ENCODE data around the gene OR2A42. TPM values are rescaled to one million over a fixed set of nuclear protein-coding genes. Genes with fewer than 3 reads are reported as not detected.
A peak's percentile ranks its signal among the peaks of the same experiment; 100 is the strongest.
"Not testable (repeated sequence)": the region's sequence is repeated elsewhere in the genome, so short reads cannot be mapped to it uniquely, and the experiment has no call there.

Gene OR2A42
- total RNA-seq, 1 experiment from 2014 or later: 0.40 TPM

DNA sequence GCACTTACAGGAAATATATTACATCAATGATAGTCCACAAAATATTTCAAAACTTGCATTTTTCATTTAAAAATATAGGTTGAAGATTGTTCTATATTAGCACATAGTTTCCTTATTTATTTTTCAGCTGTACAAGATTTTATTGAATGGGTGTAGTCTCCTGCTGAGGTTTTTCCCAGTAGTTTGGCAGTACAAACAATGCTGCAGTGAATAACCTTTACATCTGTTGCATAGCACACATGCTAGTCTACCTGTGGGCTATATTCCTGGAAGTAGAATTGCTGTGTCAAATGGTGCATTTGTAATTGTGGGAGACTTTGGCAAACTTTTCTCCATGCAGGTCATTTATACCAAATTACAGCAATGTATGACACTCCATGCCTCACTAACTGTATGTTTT is 18.9 kb downstream of the OR2A42 start:
- peak; percentile 75 for ATAC-seq
- CTCF ChIA-PET; H3K9me3 ChIP-seq (ENCODE audit: low read length); H3K27me3 ChIP-seq (ENCODE audit: low read length); H3K4me3 ChIP-seq (ENCODE audit: low read length); H4K20me1 ChIP-seq (ENCODE audit: low read length); H3K27ac ChIP-seq (ENCODE audit: low read length); H3F3A ChIP-seq (ENCODE audit: low read length, unreplicated experiment); intact Hi-C loops (cut with micrococcal nuclease); DNase-seq; H2AFZ ChIP-seq (ENCODE audit: low read length); H3K79me2 ChIP-seq (ENCODE audit: low read length); H3K4me2 ChIP-seq (ENCODE audit: low read length); H3K9ac ChIP-seq (ENCODE audit: low read length); BruUV-seq (replicated peaks); H3K36me3 ChIP-seq (ENCODE audit: low read depth, low read length); H3K9me2 ChIP-seq (replicated peaks; ENCODE audit: low read length); H3K4me1 ChIP-seq (ENCODE audit: insufficient read depth, low read length); POLR2A ChIA-PET (ENCODE audit: unreplicated experiment): not testable (repeated sequence)

DNA sequence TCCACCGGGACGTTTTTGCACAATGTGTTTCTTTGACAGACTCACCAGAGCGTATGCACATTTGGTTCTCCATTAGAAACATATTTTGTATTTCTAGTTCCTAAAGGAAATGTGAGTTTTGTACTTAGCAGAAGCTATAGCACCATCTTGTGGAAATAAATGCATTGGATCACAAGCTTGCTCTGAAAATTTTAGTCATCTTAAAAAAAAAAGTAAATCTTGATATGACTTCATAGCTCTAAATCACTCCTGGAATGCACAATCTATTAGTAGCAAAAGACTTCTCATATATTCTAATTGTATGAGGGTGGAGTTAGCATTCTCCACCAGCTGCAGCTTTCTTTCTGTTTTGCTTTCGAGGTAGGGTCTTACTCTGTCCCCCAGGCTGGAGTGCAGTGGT is 20.3 kb downstream of the OR2A42 start:
- POLR2A ChIA-PET (ENCODE audit: unreplicated experiment); DNase-seq; H2AFZ ChIP-seq (ENCODE audit: low read length); BruUV-seq (replicated peaks); H3K9me2 ChIP-seq (replicated peaks; ENCODE audit: low read length); H4K20me1 ChIP-seq (ENCODE audit: low read length); H3F3A ChIP-seq (ENCODE audit: low read length, unreplicated experiment); H3K4me3 ChIP-seq (ENCODE audit: low read length); CTCF ChIA-PET; H3K27ac ChIP-seq (ENCODE audit: low read length); H3K4me2 ChIP-seq (ENCODE audit: low read length); H3K9ac ChIP-seq (ENCODE audit: low read length); H3K27me3 ChIP-seq (ENCODE audit: low read length); H3K9me3 ChIP-seq (ENCODE audit: low read length); H3K4me1 ChIP-seq (ENCODE audit: insufficient read depth, low read length); H3K36me3 ChIP-seq (ENCODE audit: low read depth, low read length); intact Hi-C loops (cut with micrococcal nuclease); H3K79me2 ChIP-seq (ENCODE audit: low read length): not testable (repeated sequence)
- peak; percentile 64 for ATAC-seq

DNA sequence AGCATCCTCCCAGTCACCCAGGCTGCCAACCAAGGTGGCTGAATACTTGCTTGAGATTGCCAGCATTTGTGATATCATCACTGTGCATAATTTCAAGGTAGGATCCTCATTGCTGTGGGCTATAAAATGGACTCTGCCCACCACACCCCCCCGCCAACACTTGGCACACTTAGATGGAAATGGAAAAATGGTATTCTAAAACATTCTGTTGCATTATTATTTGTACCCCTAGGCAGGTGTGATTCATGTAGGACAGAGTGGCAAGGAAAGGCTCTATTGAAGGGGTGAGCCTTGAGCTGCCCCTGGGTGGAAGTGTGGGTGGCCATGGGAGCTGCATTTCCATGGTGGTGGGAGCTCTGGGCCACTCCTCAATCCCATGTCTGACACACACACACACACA is 20.8 kb downstream of the OR2A42 start:
- H3K4me2 ChIP-seq (ENCODE audit: low read length); H3K9me3 ChIP-seq (ENCODE audit: low read length); DNase-seq; H3F3A ChIP-seq (ENCODE audit: low read length, unreplicated experiment); H2AFZ ChIP-seq (ENCODE audit: low read length); CTCF ChIA-PET; H3K79me2 ChIP-seq (ENCODE audit: low read length); H3K4me1 ChIP-seq (ENCODE audit: insufficient read depth, low read length); BruUV-seq (replicated peaks); H3K9ac ChIP-seq (ENCODE audit: low read length); H3K4me3 ChIP-seq (ENCODE audit: low read length); H3K27ac ChIP-seq (ENCODE audit: low read length); POLR2A ChIA-PET (ENCODE audit: unreplicated experiment); H4K20me1 ChIP-seq (ENCODE audit: low read length); H3K36me3 ChIP-seq (ENCODE audit: low read depth, low read length); H3K27me3 ChIP-seq (ENCODE audit: low read length); intact Hi-C loops (cut with micrococcal nuclease); H3K9me2 ChIP-seq (replicated peaks; ENCODE audit: low read length): not testable (repeated sequence)
- ATAC-seq: peak; percentile 7; the same call in 1 of the 2 replicates

DNA sequence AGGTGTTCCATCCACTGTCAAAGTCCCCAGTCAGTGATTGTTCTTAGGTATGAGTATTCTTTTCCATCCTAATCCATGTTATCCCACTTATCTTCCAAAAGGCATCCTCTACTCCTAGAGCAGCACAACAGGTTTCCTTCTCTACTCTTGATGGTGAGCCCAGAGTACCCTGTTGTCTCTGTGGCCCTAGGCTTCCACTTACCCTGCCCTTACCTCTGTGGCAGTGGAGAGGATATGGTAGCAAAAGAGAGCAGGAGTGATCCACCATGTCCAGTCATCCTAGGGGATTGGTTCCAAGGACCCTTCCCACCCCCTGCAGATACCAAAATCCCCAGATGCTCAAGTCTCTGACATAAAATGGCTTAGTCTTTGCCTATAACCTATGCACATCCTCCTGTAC is 22.2 kb downstream of the OR2A42 start:
- H3K9me3 ChIP-seq (ENCODE audit: low read length); H3K9me2 ChIP-seq (replicated peaks; ENCODE audit: low read length); H3K4me1 ChIP-seq (ENCODE audit: insufficient read depth, low read length); H3K27me3 ChIP-seq (ENCODE audit: low read length); H4K20me1 ChIP-seq (ENCODE audit: low read length); ATAC-seq; H3K27ac ChIP-seq (ENCODE audit: low read length); BruUV-seq (replicated peaks); DNase-seq; H3K4me3 ChIP-seq (ENCODE audit: low read length); H3K4me2 ChIP-seq (ENCODE audit: low read length); POLR2A ChIA-PET (ENCODE audit: unreplicated experiment); intact Hi-C loops (cut with micrococcal nuclease); H3K9ac ChIP-seq (ENCODE audit: low read length); H3K36me3 ChIP-seq (ENCODE audit: low read depth, low read length); H3F3A ChIP-seq (ENCODE audit: low read length, unreplicated experiment); CTCF ChIA-PET; H2AFZ ChIP-seq (ENCODE audit: low read length); H3K79me2 ChIP-seq (ENCODE audit: low read length): not testable (repeated sequence)

DNA sequence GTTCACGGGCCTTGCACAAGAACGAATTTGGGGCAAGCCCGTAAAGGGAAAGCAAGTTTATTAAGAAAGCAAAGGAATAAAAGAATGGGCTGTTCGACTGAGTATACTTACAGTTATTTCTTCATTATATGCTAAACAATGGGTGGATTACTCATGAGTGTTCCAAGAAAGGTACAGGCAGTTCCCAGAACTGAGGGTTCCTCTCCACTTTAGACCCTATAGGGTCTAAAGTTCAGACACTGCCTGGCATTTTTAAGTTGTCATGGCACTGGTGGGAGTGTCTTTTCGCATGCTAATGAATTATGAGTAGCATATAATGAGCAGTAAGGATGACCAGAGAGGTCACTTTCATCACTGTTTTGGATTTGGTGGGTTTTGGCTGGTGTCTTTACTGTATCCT is 34.1 kb downstream of the OR2A42 start:
- H3K36me3 ChIP-seq (ENCODE audit: low read depth, low read length); intact Hi-C loops (cut with micrococcal nuclease); H4K20me1 ChIP-seq (ENCODE audit: low read length); H3K27me3 ChIP-seq (ENCODE audit: low read length); H2AFZ ChIP-seq (ENCODE audit: low read length); H3K9me2 ChIP-seq (replicated peaks; ENCODE audit: low read length); POLR2A ChIA-PET (ENCODE audit: unreplicated experiment); CTCF ChIA-PET; H3F3A ChIP-seq (ENCODE audit: low read length, unreplicated experiment); BruUV-seq (replicated peaks); H3K79me2 ChIP-seq (ENCODE audit: low read length); H3K4me2 ChIP-seq (ENCODE audit: low read length); H3K4me1 ChIP-seq (ENCODE audit: insufficient read depth, low read length); H3K4me3 ChIP-seq (ENCODE audit: low read length); ATAC-seq; DNase-seq; H3K9ac ChIP-seq (ENCODE audit: low read length); H3K9me3 ChIP-seq (ENCODE audit: low read length); H3K27ac ChIP-seq (ENCODE audit: low read length): not testable (repeated sequence)

DNA sequence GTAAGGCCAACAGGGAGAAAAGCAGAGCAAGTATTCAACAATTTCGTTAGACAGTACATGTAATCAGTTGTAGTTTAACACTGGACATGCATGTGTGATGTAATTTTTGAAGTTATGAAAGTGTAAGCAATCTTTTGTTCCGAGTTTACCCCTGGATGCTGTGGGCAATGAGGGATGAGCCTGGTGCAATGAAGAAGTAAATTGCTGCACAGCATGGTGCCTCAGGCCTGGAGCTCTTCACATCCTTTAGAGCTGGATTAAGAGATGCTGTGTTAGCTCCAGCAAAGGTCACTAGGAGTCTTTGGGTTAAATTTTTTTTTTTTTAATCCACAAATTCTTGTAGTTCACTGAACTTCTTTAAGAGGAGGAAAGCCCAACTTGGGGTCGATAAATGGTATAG is 36.3 kb downstream of the OR2A42 start:
- H3K27me3 ChIP-seq (ENCODE audit: low read length); H3F3A ChIP-seq (ENCODE audit: low read length, unreplicated experiment); POLR2A ChIA-PET (ENCODE audit: unreplicated experiment); H3K9me3 ChIP-seq (ENCODE audit: low read length); H3K79me2 ChIP-seq (ENCODE audit: low read length); H3K4me3 ChIP-seq (ENCODE audit: low read length); H4K20me1 ChIP-seq (ENCODE audit: low read length); H3K4me1 ChIP-seq (ENCODE audit: insufficient read depth, low read length); BruUV-seq (replicated peaks); H3K4me2 ChIP-seq (ENCODE audit: low read length); ATAC-seq; H3K9ac ChIP-seq (ENCODE audit: low read length); DNase-seq; H2AFZ ChIP-seq (ENCODE audit: low read length); H3K9me2 ChIP-seq (replicated peaks; ENCODE audit: low read length); intact Hi-C loops (cut with micrococcal nuclease); H3K27ac ChIP-seq (ENCODE audit: low read length); H3K36me3 ChIP-seq (ENCODE audit: low read depth, low read length); CTCF ChIA-PET: not testable (repeated sequence)

DNA sequence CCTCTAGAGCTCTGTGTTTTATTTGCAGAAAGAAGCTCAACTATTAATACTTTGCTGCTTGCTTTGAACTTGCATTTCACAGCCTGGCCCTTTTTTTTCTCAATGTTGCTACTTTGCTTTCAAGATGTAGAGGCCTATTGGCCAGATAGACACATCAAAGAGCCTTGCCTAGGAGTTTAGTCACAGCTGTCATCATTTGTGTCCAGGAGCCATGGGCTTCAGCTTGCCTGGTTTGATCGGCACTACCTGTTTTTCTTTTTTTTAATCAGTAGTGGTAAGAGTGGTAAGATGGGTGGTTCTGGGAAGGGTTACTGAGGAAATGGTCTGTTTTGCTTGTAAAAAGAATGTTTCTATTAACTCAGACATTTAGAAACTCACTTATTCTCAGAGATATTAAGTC is 37.4 kb downstream of the OR2A42 start:
- H3K9me3 ChIP-seq (ENCODE audit: low read length); BruUV-seq (replicated peaks): not testable (repeated sequence)

More for the DNA sequence above, 37.4 kb downstream of the OR2A42 start:
- H3K4me1 ChIP-seq (ENCODE audit: insufficient read depth, low read length); H3K36me3 ChIP-seq (ENCODE audit: low read depth, low read length); H3K79me2 ChIP-seq (ENCODE audit: low read length); H3F3A ChIP-seq (ENCODE audit: low read length, unreplicated experiment); H3K27me3 ChIP-seq (ENCODE audit: low read length); ATAC-seq; CTCF ChIA-PET; H2AFZ ChIP-seq (ENCODE audit: low read length); H4K20me1 ChIP-seq (ENCODE audit: low read length); DNase-seq; H3K4me3 ChIP-seq (ENCODE audit: low read length); H3K4me2 ChIP-seq (ENCODE audit: low read length); H3K27ac ChIP-seq (ENCODE audit: low read length); intact Hi-C loops (cut with micrococcal nuclease); POLR2A ChIA-PET (ENCODE audit: unreplicated experiment); H3K9me2 ChIP-seq (replicated peaks; ENCODE audit: low read length); H3K9ac ChIP-seq (ENCODE audit: low read length): not testable (repeated sequence)
